Stimulated activated CD8-positive, alpha-beta memory T cell treated with anti-CD3 and anti-CD28 coated beads, Interleukin-7, amount 100 ng/mL, for 24 hours (primary cell): ENCODE results near the gene C19orf53.

Experiments
- DNase-seq: peaks from one replicate; pipeline ENCODE4 v3.0.0-alpha.2; 2020; ENCODE audit warnings: low read depth

Gene C19orf53

GRCh38 chr19:13796301-13797057 lies 22.2 kb downstream of the C19orf53 start:
- DNase-seq: no peak

- no peak for DNase-seq
Measured at GRCh38 chr19:13797058-13797440, 22.8 kb downstream of the C19orf53 start.

GRCh38 chr19:13797870-13798269 lies 23.6 kb downstream of the C19orf53 start:
- no peak for DNase-seq

GRCh38 chr19:13799669-13800068 lies 25.4 kb downstream of the C19orf53 start:
- no peak for DNase-seq

GRCh38 chr19:13803038-13803437 lies 28.8 kb downstream of the C19orf53 start:
- no peak for DNase-seq

GRCh38 chr19:13804830-13805683 lies 30.8 kb downstream of the C19orf53 start:
- DNase-seq: no peak

GRCh38 chr19:13806728-13807127 lies 32.5 kb downstream of the C19orf53 start:
- no peak for DNase-seq

- no peak for DNase-seq
Measured at GRCh38 chr19:13807421-13808021, 33.3 kb downstream of the C19orf53 start.

GRCh38 chr19:13808856-13809255 lies 34.6 kb downstream of the C19orf53 start:
- DNase-seq: no peak

- DNase-seq: no peak
Measured at GRCh38 chr19:13812544-13812943, 38.3 kb downstream of the C19orf53 start.

- no peak for DNase-seq
Measured at GRCh38 chr19:13813147-13813546, 38.9 kb downstream of the C19orf53 start.

- no peak for DNase-seq
Measured at GRCh38 chr19:13814550-13814949, 40.3 kb downstream of the C19orf53 start.

- DNase-seq: no peak
Measured at GRCh38 chr19:13817018-13817614, 42.9 kb downstream of the C19orf53 start.

- DNase-seq: no peak
Measured at GRCh38 chr19:13817615-13818371, 43.5 kb downstream of the C19orf53 start.

- DNase-seq: no peak
Measured at GRCh38 chr19:13819238-13819637, 45.0 kb downstream of the C19orf53 start.

GRCh38 chr19:13821292-13821691 lies 47.0 kb downstream of the C19orf53 start:
- no peak for DNase-seq

- no peak for DNase-seq
Measured at GRCh38 chr19:13823256-13823655, 49.0 kb downstream of the C19orf53 start.

GRCh38 chr19:13823901-13824300 lies 49.6 kb downstream of the C19orf53 start:
- no peak for DNase-seq

- no peak for DNase-seq
Measured at GRCh38 chr19:13824703-13825102, 50.4 kb downstream of the C19orf53 start.

- no peak for DNase-seq
Measured at GRCh38 chr19:13825489-13826441, 51.5 kb downstream of the C19orf53 start.
